22Rv1 (cell line): Measurements from ENCODE around the gene CHST2.

Source experiments
- CTCF ChIP-seq: fragments of 450-650 bp; IDR thresholded peaks from 2 replicates; pipeline ENCODE4 v1.5.1; 2017; ENCODE audit warnings: mild to moderate bottlenecking
- ZFX ChIP-seq: fragments of 450-650 bp; IDR thresholded peaks from 2 replicates; pipeline ENCODE4 v1.6.1; 2017; ENCODE audit warnings: antibody characterized with exemption, borderline replicate concordance

- no peak for TF ChIP-seq CTCF
- TF ChIP-seq ZFX = no peak
Observed at GRCh38 chr3:143118630-143119008, 952 bp upstream of the CHST2 start.
